Measurements from ENCODE around the gene XRCC6.
"Not testable (repeated sequence)": the region's sequence is repeated elsewhere in the genome, so short reads cannot be mapped to it uniquely, and the experiment has no call there.

Gene XRCC6

GRCh38 chr22:41686890-41687289 lies 65.8 kb downstream of the XRCC6 start:
- not testable (repeated sequence) for DNase-seq (ENCODE audit: low read depth)

GRCh38 chr22:41687901-41688364 lies 66.8 kb downstream of the XRCC6 start:
- DNase-seq (ENCODE audit: low read depth): no peak

- DNase-seq (ENCODE audit: low read depth): peak; percentile 85
These were observed 67.5 kb downstream of the XRCC6 start, which contains the start of gene SNU13 for GRCh38 chr22:41688365-41689211. SNU13 (minus strand) TSS chr22:41688867; CDS start chr22:41688796, 71 bp downstream.

- DNase-seq (ENCODE audit: low read depth): no peak
These were observed 69.4 kb downstream of the XRCC6 start for GRCh38 chr22:41690476-41690875.

- no peak for DNase-seq (ENCODE audit: low read depth)
These were observed 74.1 kb downstream of the XRCC6 start for GRCh38 chr22:41695211-41695610.

GRCh38 chr22:41696703-41697102 lies 75.6 kb downstream of the XRCC6 start:
- DNase-seq (ENCODE audit: low read depth): no peak

GRCh38 chr22:41697126-41697775 lies 76.2 kb downstream of the XRCC6 start:
- peak; percentile 99 for DNase-seq (ENCODE audit: low read depth)

- peak; percentile 91 for DNase-seq (ENCODE audit: low read depth)
These were observed 78.4 kb downstream of the XRCC6 start, which contains the start of gene MEI1 for GRCh38 chr22:41699264-41700107. MEI1 (plus strand) TSS chr22:41699503; CDS start chr22:41699539, 36 bp downstream.

GRCh38 chr22:41700108-41700364 lies 78.9 kb downstream of the XRCC6 start:
- DNase-seq (ENCODE audit: low read depth): no peak

GRCh38 chr22:41702763-41703162 lies 81.7 kb downstream of the XRCC6 start:
- no peak for DNase-seq (ENCODE audit: low read depth)

GRCh38 chr22:41709341-41709740 lies 88.2 kb downstream of the XRCC6 start:
- DNase-seq (ENCODE audit: low read depth): no peak

- no peak for DNase-seq (ENCODE audit: low read depth)
These were observed 91.9 kb downstream of the XRCC6 start for GRCh38 chr22:41713004-41713403.
